Measurements from ENCODE around the gene FAM98A. TPM values are rescaled to one million over a fixed set of nuclear protein-coding genes. Genes with fewer than 3 reads are reported as not detected.

The FAM98A gene
- 25.7 and 38.0 TPM in 2 replicates for total RNA-seq (2014; rRNA removed; shearing (Covaris generic))
- polyA plus RNA-seq (2015; cell fraction: cytosol; rRNA removed) = 53.5 and 70.5 TPM in 2 replicates
- 82.0 and 84.1 TPM in 2 replicates for polyA plus RNA-seq (2015; cell fraction: nucleus; rRNA removed)

DNA sequence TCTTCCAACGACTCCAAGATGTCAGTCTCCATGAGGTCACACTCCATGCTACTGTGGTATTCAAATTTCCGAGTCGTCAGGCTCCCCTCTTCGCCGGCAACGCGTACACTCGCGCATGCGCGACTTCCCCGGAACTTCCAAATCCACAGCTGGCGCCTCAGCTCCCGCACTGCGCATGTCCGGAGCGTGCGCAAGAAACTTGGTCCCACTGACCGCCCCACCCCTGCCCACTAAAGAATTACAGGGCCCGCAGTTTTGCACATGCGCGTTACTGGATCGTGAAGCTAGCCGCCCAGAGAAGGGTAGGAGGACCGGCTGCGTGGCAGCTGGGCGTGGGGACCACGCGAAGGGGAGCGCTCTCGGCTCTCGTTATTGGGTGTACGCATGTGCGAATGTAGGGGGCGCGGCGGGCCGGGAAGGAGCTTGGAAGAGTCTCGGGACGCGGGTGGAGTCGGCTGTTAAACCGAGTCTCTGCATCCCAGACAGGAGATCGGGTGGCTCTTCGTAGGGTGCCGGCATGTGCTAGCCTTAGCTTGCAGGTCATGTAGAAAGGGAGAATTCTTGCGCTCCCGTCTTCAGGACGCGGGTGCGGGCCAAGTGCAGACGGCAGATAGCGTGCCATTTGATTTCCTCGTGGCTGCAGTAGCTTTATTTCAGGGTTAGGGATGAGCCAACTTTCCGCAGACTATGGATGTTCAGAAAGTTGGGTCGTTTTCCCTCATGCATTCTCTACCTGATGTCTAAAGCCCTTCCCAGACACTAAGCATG lies at the start of gene FAM98A:
Gene FAM98A (minus strand): TSS at position 125 of the 768 bp plus-strand sequence. CDS start 78 bp downstream, at position 47.
- DNase-seq (ENCODE audit: low read depth) = peak; percentile 98

DNA sequence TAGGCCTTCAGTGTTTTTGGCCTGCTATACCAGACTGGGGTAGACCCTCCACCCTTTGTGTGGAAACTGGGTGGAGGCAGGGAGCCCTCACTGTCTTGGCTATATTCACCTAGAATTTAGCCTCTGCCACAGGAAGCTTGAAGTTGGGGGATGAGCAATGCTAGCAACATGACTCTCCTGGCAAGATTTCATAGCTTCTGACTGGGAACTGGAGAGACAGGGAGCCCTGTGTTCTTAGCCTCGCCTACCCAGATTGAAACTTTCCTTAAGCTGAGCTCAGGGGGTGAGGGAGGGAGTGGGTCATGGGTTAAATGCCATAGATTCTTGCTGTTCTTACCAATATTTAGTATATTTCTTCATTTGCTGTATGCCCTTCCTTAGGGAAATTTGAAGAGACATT lies 46.8 kb upstream of the FAM98A start:
- peak; percentile 24 for DNase-seq (ENCODE audit: low read depth)

- DNase-seq (ENCODE audit: low read depth) = no peak
These were observed 45.1 kb upstream of the FAM98A start for GRCh38 chr2:33644215-33644614.

DNA sequence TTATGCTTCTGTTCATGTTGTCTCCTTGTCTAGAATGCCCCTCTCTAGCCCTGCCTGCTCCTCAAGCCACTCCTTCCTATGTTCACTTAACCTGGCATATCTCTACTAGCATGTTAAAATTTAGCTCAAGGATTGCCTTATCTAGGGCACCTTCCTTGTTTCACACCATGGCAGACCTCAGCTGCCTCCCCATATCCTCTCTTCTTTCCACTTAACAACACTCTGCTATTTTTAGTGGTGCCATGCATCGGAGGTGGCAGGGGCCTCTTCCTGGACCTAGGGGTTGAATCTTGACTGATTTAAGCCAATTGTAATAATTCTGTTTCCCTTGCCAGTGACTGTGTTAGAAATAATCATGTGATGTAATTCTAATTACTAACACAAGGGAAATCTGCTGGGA lies 36.9 kb upstream of the FAM98A start:
- no peak for DNase-seq (ENCODE audit: low read depth)

DNA sequence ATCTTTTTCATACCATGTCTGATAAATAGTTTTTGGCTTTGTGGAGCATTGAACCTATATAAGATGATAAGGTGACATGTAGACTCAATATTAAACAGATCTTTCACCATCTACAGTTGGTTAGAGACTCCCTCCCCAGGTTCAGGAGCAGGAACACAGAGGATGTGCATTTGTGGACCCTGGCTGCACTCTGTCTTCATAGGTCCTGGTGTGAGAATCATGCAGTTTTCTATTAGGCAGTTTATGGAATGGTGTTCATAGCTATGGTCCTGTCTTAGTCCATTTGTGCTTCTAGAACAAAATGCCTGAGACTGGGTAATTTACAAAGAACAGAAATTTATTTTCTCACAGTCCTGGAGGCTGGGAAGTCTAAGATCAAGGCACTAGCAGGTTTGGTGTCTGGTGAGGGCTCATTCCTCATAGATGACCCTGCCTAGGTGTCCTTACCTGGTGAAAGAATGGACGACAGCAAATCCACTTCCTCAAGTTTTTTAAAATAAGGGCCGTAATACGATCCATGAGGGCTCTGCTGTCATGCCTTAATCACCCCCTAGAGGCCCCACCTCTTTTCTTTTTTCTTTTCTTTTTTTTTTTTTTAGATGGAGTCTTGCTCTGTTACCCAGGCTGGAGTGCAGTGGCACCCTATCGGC lies 35.3 kb upstream of the FAM98A start:
- DNase-seq (ENCODE audit: low read depth) = no peak

- no peak for DNase-seq (ENCODE audit: low read depth)
These were observed 34.2 kb upstream of the FAM98A start for GRCh38 chr2:33633315-33633714.

GRCh38 chr2:33632831-33633230 lies 33.7 kb upstream of the FAM98A start:
- DNase-seq (ENCODE audit: low read depth) = no peak

- no peak for DNase-seq (ENCODE audit: low read depth)
These were observed 29.1 kb upstream of the FAM98A start for GRCh38 chr2:33628031-33628827.

- no peak for DNase-seq (ENCODE audit: low read depth)
These were observed 19.9 kb upstream of the FAM98A start for GRCh38 chr2:33619028-33619427.

DNA sequence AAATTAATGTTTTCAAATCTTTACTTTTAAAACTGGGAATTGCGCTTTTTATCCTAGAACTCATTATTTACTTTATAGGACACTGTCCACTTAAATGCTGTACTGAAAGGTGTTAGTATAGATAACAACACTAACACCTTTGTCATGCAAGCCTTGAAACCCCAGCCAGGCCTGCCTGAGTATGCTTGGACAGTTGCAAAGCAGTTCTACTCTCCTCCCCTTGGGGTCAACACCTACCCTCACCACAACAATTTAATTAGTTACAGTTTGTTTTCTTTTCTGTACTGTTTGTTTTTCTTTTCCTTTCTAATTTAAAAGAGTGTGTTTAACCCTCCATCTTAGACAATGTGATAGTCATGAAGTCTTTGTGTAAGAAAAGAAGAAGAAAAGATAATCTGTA lies 18.9 kb upstream of the FAM98A start:
- DNase-seq (ENCODE audit: low read depth) = no peak

DNA sequence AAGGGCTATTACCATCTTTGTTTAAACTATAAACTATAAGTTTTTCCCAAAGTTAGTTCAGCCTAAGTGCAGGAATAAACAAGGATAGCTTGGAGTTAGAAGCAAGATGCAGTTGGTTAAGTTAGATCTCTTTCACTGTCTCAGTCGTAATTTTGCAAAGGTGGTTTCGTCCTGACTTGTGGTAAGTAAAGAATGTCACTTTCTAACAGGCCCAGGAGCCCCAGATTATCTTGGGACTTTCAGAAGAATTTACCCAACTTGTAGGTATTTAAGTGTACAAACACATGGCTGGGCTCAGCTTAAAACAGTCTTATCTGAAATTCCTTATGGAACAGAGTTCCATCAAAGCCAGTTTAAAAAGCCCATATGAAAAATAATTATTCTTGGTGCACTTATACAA lies 18.3 kb upstream of the FAM98A start:
- no peak for DNase-seq (ENCODE audit: low read depth)

DNA sequence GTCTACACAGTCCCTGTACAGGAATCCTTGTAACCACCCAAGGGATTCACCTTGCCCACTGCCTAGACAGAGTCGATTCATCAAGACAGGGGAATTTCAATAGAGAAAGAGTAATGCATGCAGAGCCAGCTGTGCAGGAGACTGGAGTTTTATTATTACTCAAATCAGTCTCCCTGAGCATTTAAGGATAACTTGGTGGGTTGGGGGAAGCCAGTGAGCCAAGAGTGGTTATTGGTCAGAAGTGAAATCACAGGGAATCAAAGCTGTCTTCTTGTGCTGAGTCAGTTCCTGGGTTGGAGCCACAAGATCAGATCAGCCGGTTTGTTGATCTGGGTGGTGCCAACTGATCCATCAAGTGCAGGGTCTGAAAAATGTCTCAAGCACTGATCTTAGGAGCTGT lies 17.8 kb upstream of the FAM98A start:
- peak; percentile 71 for DNase-seq (ENCODE audit: low read depth)

DNA sequence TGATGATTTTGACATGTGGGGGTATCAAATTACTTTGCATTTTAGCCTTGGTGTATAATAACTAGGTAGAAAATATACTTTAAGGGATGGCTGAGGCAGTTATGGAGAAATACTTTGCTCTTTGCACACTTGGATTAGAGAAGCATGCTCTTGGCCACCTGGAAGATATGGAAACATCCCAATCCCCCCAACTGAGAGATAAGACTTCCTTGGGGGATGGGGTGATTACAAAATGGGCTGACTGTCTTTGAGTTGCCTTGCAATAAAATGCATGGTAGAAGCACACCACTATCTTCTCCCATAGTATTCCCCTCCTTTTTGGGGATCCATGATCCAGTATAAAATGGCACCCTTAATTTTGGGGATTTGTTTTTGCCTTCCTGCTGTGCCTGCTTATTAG lies 15.1 kb upstream of the FAM98A start:
- DNase-seq (ENCODE audit: low read depth) = no peak

DNA sequence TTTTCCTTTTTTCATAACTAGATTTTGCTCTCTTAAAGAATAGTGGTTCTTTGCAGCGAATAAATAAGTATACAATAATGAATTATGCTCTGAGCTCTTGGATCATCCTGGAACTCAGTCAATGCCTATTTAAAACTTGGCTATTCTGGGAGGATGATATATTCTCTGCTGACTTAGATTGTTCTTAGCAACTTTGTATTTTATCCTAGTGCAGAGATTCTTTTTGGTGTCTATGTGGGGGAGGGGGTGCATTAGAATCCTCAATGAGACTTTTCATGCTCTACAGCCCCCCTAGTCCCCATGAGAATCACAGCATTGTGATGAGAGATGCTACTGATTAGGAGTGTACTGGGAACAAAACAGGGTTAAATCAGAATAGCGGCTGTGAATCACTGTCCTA lies 8.8 kb upstream of the FAM98A start:
- DNase-seq (ENCODE audit: low read depth) = no peak

DNA sequence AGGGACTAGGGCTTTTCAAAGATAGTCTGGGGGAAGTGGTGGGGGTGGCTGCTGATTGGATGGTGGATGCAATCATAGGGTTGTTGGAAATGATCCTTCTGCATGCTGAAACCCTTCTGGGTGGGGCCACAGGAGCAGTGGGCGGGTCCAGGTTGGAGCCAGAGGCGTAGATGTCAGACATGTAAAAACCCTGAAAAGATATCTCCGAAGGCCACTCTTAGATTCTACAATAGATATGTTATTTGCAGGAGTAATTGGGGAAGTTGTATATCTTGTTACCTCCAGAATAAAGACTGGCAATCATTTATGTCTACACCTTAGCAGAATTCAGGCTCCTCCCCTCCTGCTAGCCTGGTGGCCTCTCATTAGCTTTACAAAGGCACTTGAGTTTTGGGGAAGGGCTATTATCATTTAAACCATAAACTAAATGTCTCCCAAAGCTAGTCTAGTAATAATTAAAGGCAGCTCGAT lies 8.2 kb upstream of the FAM98A start:
- DNase-seq (ENCODE audit: low read depth) = no peak

- no peak for DNase-seq (ENCODE audit: low read depth)
These were observed 7.5 kb upstream of the FAM98A start for GRCh38 chr2:33606622-33607021.

- no peak for DNase-seq (ENCODE audit: low read depth)
These were observed 7.0 kb upstream of the FAM98A start for GRCh38 chr2:33606100-33606499.

- no peak for DNase-seq (ENCODE audit: low read depth)
These were observed 6.0 kb upstream of the FAM98A start for GRCh38 chr2:33605056-33605455.

DNA sequence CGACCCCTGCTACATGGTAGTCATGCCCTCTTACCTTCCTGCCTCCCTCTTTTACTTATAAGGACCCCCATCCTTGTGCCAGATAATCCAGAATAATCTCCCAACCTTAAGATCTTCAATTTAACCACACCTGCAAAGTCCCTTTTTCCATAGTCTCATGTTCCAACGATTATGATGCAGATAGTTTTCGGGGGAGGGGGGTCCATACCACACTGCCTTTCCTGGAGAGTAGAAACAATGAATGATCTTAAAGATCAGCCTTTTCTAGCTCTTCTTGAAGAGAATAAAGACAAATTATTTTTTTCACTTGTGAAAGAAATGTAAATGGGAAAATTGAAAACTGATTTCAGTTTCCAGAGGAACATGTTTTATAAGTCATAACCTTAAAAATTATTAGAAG lies 4.3 kb upstream of the FAM98A start:
- no peak for DNase-seq (ENCODE audit: low read depth)

GRCh38 chr2:33602201-33602830 lies 3.2 kb upstream of the FAM98A start:
- peak; percentile 7 for DNase-seq (ENCODE audit: low read depth)

- DNase-seq (ENCODE audit: low read depth) = no peak
These were observed 769 bp upstream of the FAM98A start for GRCh38 chr2:33599943-33600192.
